Neural progenitor cell (in vitro differentiated cells): Measurements from ENCODE around the gene CHD2. TPM values are rescaled to one million over a fixed set of nuclear protein-coding genes. Genes with fewer than 3 reads are reported as not detected.
A peak's percentile ranks its signal among the peaks of the same experiment; 100 is the strongest.

ENCODE experiments used
- DNase-seq: peaks from one replicate; pipeline ENCODE4 v3.0.0-alpha.2; 2016; ENCODE audit warnings: low spot score
- H2AFZ ChIP-seq: fragments of 200-600 bp; sonication (generic); replicated peaks from 2 replicates; pipeline ENCODE4 v1.6.1; 2016; ENCODE audit warnings: antibody characterized with exemption
- H3F3A ChIP-seq: fragments of 200-600 bp; sonication (generic); 2 replicates; pipeline ENCODE4 v1.6.1; 2016; ENCODE audit warnings: antibody characterized with exemption, low read depth
- H3K27ac ChIP-seq: fragments of 200-600 bp; sonication (generic); 2 replicates; pipeline ENCODE4 v1.5.1; 2016; ENCODE audit warnings: mild to moderate bottlenecking
- H3K27me3 ChIP-seq: fragments of 200-600 bp; sonication (generic); 2 replicates; pipeline ENCODE4 v1.6.1; 2016; ENCODE audit warnings: mild to moderate bottlenecking, moderate library complexity
- H3K36me3 ChIP-seq: fragments of 200-600 bp; sonication (generic); 2 replicates; pipeline ENCODE4 v1.5.1; 2016
- H3K4me1 ChIP-seq: fragments of 200-600 bp; sonication (generic); 2 replicates; pipeline ENCODE4 v1.6.1; 2016; ENCODE audit warnings: mixed run types
- H3K4me2 ChIP-seq: fragments of 200-600 bp; sonication (generic); 2 replicates; pipeline ENCODE4 v1.6.1; 2016
- H3K4me3 ChIP-seq: fragments of 200-600 bp; sonication (generic); 2 replicates; pipeline ENCODE4 v1.5.1; 2016
- H3K79me2 ChIP-seq: fragments of 200-600 bp; sonication (generic); 2 replicates; pipeline ENCODE4 v1.6.1; 2016; ENCODE audit warnings: low read depth
- H3K9ac ChIP-seq: fragments of 200-600 bp; sonication (generic); 2 replicates; pipeline ENCODE4 v1.6.1; 2016
- H3K9me3 ChIP-seq: fragments of 200-600 bp; sonication (generic); 2 replicates; pipeline ENCODE4 v1.5.1; 2016; ENCODE audit warnings: low read depth
- H4K20me1 ChIP-seq: fragments of 200-600 bp; sonication (generic); 2 replicates; pipeline ENCODE4 v1.6.1; 2016; ENCODE audit warnings: low read depth
- H3K27ac Mint-ChIP-seq: 3 replicates; pipeline ENCODE4 v1.8.0; 2021; ENCODE audit warnings: mixed read lengths
- H3K27me3 Mint-ChIP-seq: 2 replicates; pipeline ENCODE4 v1.8.0; 2022; ENCODE audit warnings: low read depth, mild to moderate bottlenecking, inconsistent platforms, moderate library complexity, mixed read lengths; ENCODE audit not compliant: insufficient read depth
- H3K36me3 Mint-ChIP-seq: 3 replicates; pipeline ENCODE4 v1.8.0; 2021; ENCODE audit warnings: mixed read lengths
- H3K4me1 Mint-ChIP-seq: 3 replicates; pipeline ENCODE4 v1.8.0; 2021; ENCODE audit warnings: mixed read lengths
- H3K4me3 Mint-ChIP-seq: 3 replicates; pipeline ENCODE4 v1.8.0; 2021; ENCODE audit warnings: mild to moderate bottlenecking, moderate library complexity, mixed read lengths
- H3K9me3 Mint-ChIP-seq: 3 replicates; pipeline ENCODE4 v1.8.0; 2020; ENCODE audit warnings: mixed read lengths
- CTCF ChIP-seq: fragments of 200-600 bp; sonication (generic); IDR thresholded peaks from 2 replicates; pipeline ENCODE4 v1.5.1; 2017; ENCODE audit warnings: antibody characterized with exemption, mild to moderate bottlenecking
- EZH2 ChIP-seq: fragments of 200-600 bp; sonication (generic); IDR thresholded peaks from 2 replicates; pipeline ENCODE4 v1.6.1; 2017; ENCODE audit warnings: antibody characterized with exemption, mild to moderate bottlenecking, moderate library complexity
- EZH2phosphoT487 ChIP-seq: fragments of 200-600 bp; sonication (generic); IDR thresholded peaks from 2 replicates; pipeline ENCODE4 v1.6.1; 2017; ENCODE audit warnings: antibody characterized with exemption
- total RNA-seq: library from RNA; depleted of rRNA; stranded (reverse); fragments of >200 nt; gene quantifications from 2 replicates; pipeline ENCODE4 v1.2.3, GENCODE V29; 2015; ENCODE audit warnings: low replicate concordance

Gene CHD2
- total RNA-seq, 1 donor from 2014 or later: 128 TPM

- Histone ChIP-seq H3K79me2 (peaks cover 82% of the 10 kb centered on the region), H3K27me3 (no peaks in the 10 kb centered on the region), H3K27ac (peak overlapping the region; percentile 35), H2AFZ (no peak overlapping the region), H3F3A (peaks cover 79% of the 10 kb centered on the region), H3K4me1 (no peaks in the 10 kb centered on the region), H3K4me3 (no peak overlapping the region), H3K36me3 (peaks cover 72% of the 10 kb centered on the region), H3K9ac (no peak overlapping the region), H3K4me2 (no peak overlapping the region), H3K9me3 (no peaks in the 10 kb centered on the region), H4K20me1 (peaks cover 34% of the 10 kb centered on the region)
- Mint-ChIP-seq H3K4me1 (no peaks in the 10 kb centered on the region), H3K27me3 (no peaks in the 10 kb centered on the region), H3K4me3 (no peak overlapping the region), H3K9me3 (no peaks in the 10 kb centered on the region), H3K36me3 (peaks cover 58% of the 10 kb centered on the region), H3K27ac (no peak overlapping the region)
- TF ChIP-seq CTCF (peak; percentile 36), EZH2 (no peak)
- no peak for DNase-seq
Observed at GRCh38 chr15:92938387-92938786, 38.3 kb downstream of the CHD2 start.

DNA sequence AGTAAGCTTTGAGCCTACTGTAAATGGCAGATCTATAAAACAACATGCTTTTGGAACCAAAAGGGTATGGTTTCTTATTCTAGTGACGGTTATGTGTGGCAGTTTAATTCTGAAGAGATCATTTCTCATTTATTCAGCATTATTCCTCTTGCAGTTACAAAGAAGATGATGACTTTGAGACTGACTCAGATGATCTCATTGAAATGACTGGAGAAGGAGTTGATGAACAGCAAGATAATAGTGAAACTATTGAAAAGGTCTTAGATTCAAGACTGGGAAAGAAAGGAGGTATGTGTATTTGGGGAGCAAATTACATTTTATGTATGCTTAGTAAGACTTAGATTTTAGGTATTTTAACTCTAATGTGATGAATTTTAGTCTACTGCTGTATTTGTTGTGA, 41.5 kb downstream of the CHD2 start:
- peaks cover 26% of the 10 kb centered on the region for H4K20me1 ChIP-seq
- H3K27me3 Mint-ChIP-seq: no peaks in the 10 kb centered on the region
- no peaks in the 10 kb centered on the region for H3K27me3 ChIP-seq
- H3K4me1 Mint-ChIP-seq: no peaks in the 10 kb centered on the region
- no peaks in the 10 kb centered on the region for H3K9me3 Mint-ChIP-seq
- DNase-seq: no peak
- peaks cover 61% of the 10 kb centered on the region for H3K36me3 Mint-ChIP-seq
- TF ChIP-seq EZH2: no peak
- no peak for TF ChIP-seq EZH2phosphoT487
- TF ChIP-seq CTCF: no peak
- H3F3A ChIP-seq: peaks cover 85% of the 10 kb centered on the region
- H3K4me3 Mint-ChIP-seq: no peak overlapping the region
- no peaks in the 10 kb centered on the region for H3K4me1 ChIP-seq
- H3K4me3 ChIP-seq: no peak overlapping the region
- H3K9me3 ChIP-seq: no peaks in the 10 kb centered on the region
- H3K79me2 ChIP-seq: peaks cover 79% of the 10 kb centered on the region
- H3K9ac ChIP-seq: no peak overlapping the region
- no peak overlapping the region for H3K27ac ChIP-seq
- peaks cover 75% of the 10 kb centered on the region for H3K36me3 ChIP-seq
- H3K4me2 ChIP-seq: no peak overlapping the region
- H2AFZ ChIP-seq: no peak overlapping the region
- H3K27ac Mint-ChIP-seq: no peak overlapping the region

DNA sequence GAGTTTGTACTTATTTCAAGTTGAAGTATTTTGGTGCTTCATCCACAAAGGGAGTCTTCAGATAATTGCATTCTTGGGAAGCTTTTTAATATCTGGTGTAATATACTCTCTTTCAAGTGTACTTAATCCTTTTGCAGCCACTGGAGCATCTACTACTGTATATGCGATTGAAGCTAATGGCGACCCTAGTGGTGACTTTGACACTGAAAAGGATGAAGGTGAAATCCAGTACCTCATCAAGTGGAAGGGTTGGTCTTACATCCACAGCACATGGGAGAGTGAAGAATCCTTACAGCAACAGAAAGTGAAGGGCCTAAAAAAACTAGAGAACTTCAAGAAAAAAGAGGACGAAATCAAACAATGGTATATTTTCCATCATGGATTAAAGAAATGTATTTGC, 42.6 kb downstream of the CHD2 start:
- H3K27me3 Mint-ChIP-seq: no peaks in the 10 kb centered on the region
- H3K4me3 Mint-ChIP-seq: no peak overlapping the region
- DNase-seq: no peak
- Histone ChIP-seq H4K20me1 (peaks cover 16% of the 10 kb centered on the region), H3K4me3 (no peak overlapping the region), H3K4me1 (no peaks in the 10 kb centered on the region), H3F3A (peaks cover 76% of the 10 kb centered on the region), H3K9ac (no peak overlapping the region), H2AFZ (no peak overlapping the region), H3K36me3 (peaks cover 74% of the 10 kb centered on the region), H3K79me2 (peaks cover 76% of the 10 kb centered on the region), H3K4me2 (no peak overlapping the region), H3K27me3 (no peaks in the 10 kb centered on the region), H3K27ac (no peak overlapping the region), H3K9me3 (no peaks in the 10 kb centered on the region)
- no peak overlapping the region for H3K27ac Mint-ChIP-seq
- H3K36me3 Mint-ChIP-seq: peaks cover 65% of the 10 kb centered on the region
- TF ChIP-seq EZH2phosphoT487 (no peak), CTCF (no peak), EZH2 (no peak)
- H3K4me1 Mint-ChIP-seq: no peaks in the 10 kb centered on the region
- H3K9me3 Mint-ChIP-seq: peaks cover 7% of the 10 kb centered on the region

DNA sequence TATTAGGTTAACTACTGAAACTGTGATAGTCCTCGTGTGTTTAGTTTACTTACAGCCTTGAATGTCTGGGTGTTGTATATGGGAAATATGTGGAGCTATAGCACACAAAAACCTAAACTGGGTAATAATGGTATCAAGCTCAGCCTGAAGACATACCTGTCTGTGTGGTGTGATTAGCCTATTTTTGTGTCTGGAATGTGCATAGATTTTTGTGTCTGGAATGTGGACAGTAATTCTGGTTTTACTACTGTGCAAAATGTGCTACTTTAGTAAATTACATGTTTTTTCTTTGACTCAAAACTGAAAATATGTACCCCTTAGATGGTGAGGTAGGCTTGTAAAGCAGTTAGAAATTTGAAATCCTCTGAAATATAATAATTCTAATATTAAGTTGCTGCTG, 43.5 kb downstream of the CHD2 start:
- Mint-ChIP-seq H3K27ac (no peak overlapping the region), H3K27me3 (no peaks in the 10 kb centered on the region), H3K36me3 (peaks cover 67% of the 10 kb centered on the region), H3K9me3 (peaks cover 14% of the 10 kb centered on the region), H3K4me1 (no peaks in the 10 kb centered on the region), H3K4me3 (no peak overlapping the region)
- Histone ChIP-seq H3K4me1 (no peaks in the 10 kb centered on the region), H3K9ac (no peak overlapping the region), H3K4me2 (no peak overlapping the region), H3K4me3 (no peak overlapping the region), H2AFZ (no peak overlapping the region), H4K20me1 (peaks cover 9% of the 10 kb centered on the region), H3K36me3 (peaks cover 73% of the 10 kb centered on the region), H3F3A (peaks cover 67% of the 10 kb centered on the region), H3K79me2 (peaks cover 75% of the 10 kb centered on the region), H3K9me3 (no peaks in the 10 kb centered on the region), H3K27ac (no peak overlapping the region), H3K27me3 (no peaks in the 10 kb centered on the region)
- DNase-seq: no peak
- no peak for TF ChIP-seq EZH2
- TF ChIP-seq EZH2phosphoT487: no peak
- no peak for TF ChIP-seq CTCF
